IMR-90 (cell line): Measurements from ENCODE around the gene PUS3. TPM values are rescaled to one million over a fixed set of nuclear protein-coding genes. Genes with fewer than 3 reads are reported as not detected.

ENCODE experiments used
- ATAC-seq: fragments of 200-7000 bp; cut with Tn5 transposase; 2 replicates; pipeline ENCODE4 v1.9.1; 2020; ENCODE audit warnings: low read depth, mild to moderate bottlenecking, moderate library complexity
- BruUV-seq: library from RNA; stranded (reverse); fragments of 400-500 nt; replicated peaks from 2 replicates; lab custom pipeline; 2021; lab: Mats Ljungman, UMichigan
- CTCF ChIA-PET: fragments of 300-600 bp; formaldehyde crosslinking; extraction: SDS; loops from one replicate; lab custom pipeline; 2021; ENCODE audit warnings: antibody characterized with exemption; lab: Yijun Ruan, JAX
- POLR2A ChIA-PET: fragments of 300-600 bp; sonication (Branson Sonifier 250); formaldehyde crosslinking; loops from one replicate; lab custom pipeline; 2022; ENCODE audit warnings: antibody characterized with exemption; ENCODE audit not compliant: unreplicated experiment; lab: Charles Lee
- DNase-seq: peaks from one replicate; pipeline ENCODE4 v3.0.0; 2013
- H2AFZ ChIP-seq: replicated peaks from 2 replicates; pipeline ENCODE3; 2013; ENCODE audit warnings: low read length, mild to moderate bottlenecking; ENCODE audit not compliant: poor library complexity
- H2AK5ac ChIP-seq: 2 replicates; pipeline ENCODE4 v1.6.1; 2013; ENCODE audit warnings: low read depth, low read length, inconsistent platforms
- H2AK9ac ChIP-seq: replicated peaks from 2 replicates; pipeline ENCODE3; 2013; ENCODE audit warnings: mild to moderate bottlenecking, low read depth, low read length, moderate library complexity; ENCODE audit not compliant: poor library complexity
- H2BK120ac ChIP-seq: 2 replicates; pipeline ENCODE4 v1.6.1; 2013; ENCODE audit warnings: low read depth, low read length, inconsistent platforms
- H2BK15ac ChIP-seq: 3 replicates; pipeline ENCODE4 v1.6.1; 2013; ENCODE audit warnings: low read depth, low read length, inconsistent platforms
- H2BK20ac ChIP-seq: 2 replicates; pipeline ENCODE4 v1.6.1; 2013; ENCODE audit warnings: low read depth, mild to moderate bottlenecking, inconsistent platforms, low read length, moderate library complexity
- H2BK5ac ChIP-seq: 2 replicates; pipeline ENCODE4 v1.6.1; 2013; ENCODE audit warnings: mild to moderate bottlenecking, low read depth, low read length, inconsistent platforms; ENCODE audit not compliant: poor library complexity, severe bottlenecking
- H3K14ac ChIP-seq: replicated peaks from 2 replicates; pipeline ENCODE4 v1.6.1; 2013; ENCODE audit warnings: low read depth, low read length, inconsistent platforms
- H3K18ac ChIP-seq: 2 replicates; pipeline ENCODE4 v1.6.1; 2013; ENCODE audit warnings: low read depth, low read length, control low read depth
- H3K23ac ChIP-seq: 2 replicates; pipeline ENCODE4 v1.6.1; 2013; ENCODE audit warnings: low read depth, low read length, inconsistent platforms
- H3K27ac ChIP-seq: 2 replicates; pipeline ENCODE4 v1.5.1; 2013; ENCODE audit warnings: mild to moderate bottlenecking, control low read depth, low read length; ENCODE audit not compliant: insufficient read depth
- H3K27me3 ChIP-seq: 2 replicates; pipeline ENCODE4 v1.6.1; 2013; ENCODE audit warnings: low read length; ENCODE audit not compliant: control insufficient read depth, insufficient read depth
- H3K36me3 ChIP-seq: 2 replicates; pipeline ENCODE4 v1.6.1; 2013; ENCODE audit warnings: low read length, mixed read lengths; ENCODE audit not compliant: control insufficient read depth, insufficient read depth
- H3K4ac ChIP-seq: 2 replicates; pipeline ENCODE4 v1.6.1; 2013; ENCODE audit warnings: low read depth, low read length, inconsistent platforms
- H3K4me1 ChIP-seq: 2 replicates; pipeline ENCODE4 v1.6.1; 2013; ENCODE audit warnings: low read length, mixed read lengths; ENCODE audit not compliant: control insufficient read depth, insufficient read depth
- H3K4me2 ChIP-seq: 2 replicates; pipeline ENCODE4 v1.6.1; 2013; ENCODE audit warnings: low read depth, mild to moderate bottlenecking, control low read depth, low read length, moderate library complexity
- H3K4me3 ChIP-seq: 2 replicates; pipeline ENCODE4 v1.5.1; 2013; ENCODE audit warnings: low read depth, mild to moderate bottlenecking, control low read depth, low read length, moderate library complexity; ENCODE audit not compliant: insufficient read depth
- H3K56ac ChIP-seq: 2 replicates; pipeline ENCODE4 v1.6.1; 2013; ENCODE audit warnings: low read length, inconsistent platforms; ENCODE audit not compliant: insufficient read depth; ENCODE audit errors: extremely low read depth
- H3K79me1 ChIP-seq, 2 experiments: 2 replicates each; pipeline ENCODE4 v1.6.1; 2013; ENCODE audit warnings: low read length in 2 of 2, inconsistent platforms in 1 of 2, low read depth in 1 of 2
- H3K9ac ChIP-seq: 2 replicates; pipeline ENCODE4 v1.6.1; 2013; ENCODE audit warnings: low read depth, low read length, control low read depth
- H3K9me1 ChIP-seq: 2 replicates; pipeline ENCODE4 v1.6.1; 2013; ENCODE audit warnings: low read length, inconsistent platforms; ENCODE audit not compliant: insufficient read depth
- H3K9me3 ChIP-seq: 2 replicates; pipeline ENCODE4 v1.6.1; 2013; ENCODE audit warnings: low read length; ENCODE audit not compliant: control insufficient read depth, insufficient read depth
- H4K20me1 ChIP-seq: 2 replicates; pipeline ENCODE4 v1.6.1; 2013; ENCODE audit warnings: low read length, inconsistent platforms; ENCODE audit not compliant: insufficient read depth
- H4K5ac ChIP-seq: 2 replicates; pipeline ENCODE4 v1.6.1; 2013; ENCODE audit warnings: mild to moderate bottlenecking, low read depth, low read length, control low read depth
- H4K8ac ChIP-seq, 2 experiments: 2 replicates each; pipeline ENCODE4 v1.6.1; 2013; ENCODE audit warnings: low read depth in 2 of 2, low read length in 2 of 2, control low read depth in 1 of 2, inconsistent platforms in 1 of 2
- H4K91ac ChIP-seq: 2 replicates; pipeline ENCODE4 v1.6.1; 2013; ENCODE audit warnings: low read depth, low read length, inconsistent platforms; ENCODE audit not compliant: insufficient read depth
- BHLHE40 ChIP-seq: fragments of 150-350 bp; IDR thresholded peaks from 2 replicates; pipeline ENCODE4 v1.6.1; 2016; ENCODE audit warnings: mild to moderate bottlenecking, low read depth, low read length
- CEBPB ChIP-seq: IDR thresholded peaks from 2 replicates; pipeline ENCODE4 v1.6.1; 2012; ENCODE audit warnings: low read depth, low read length, improper control_type of control experiment
- ELK1 ChIP-seq: fragments of 150-350 bp; IDR thresholded peaks from 2 replicates; pipeline ENCODE4 v1.6.1; 2016; ENCODE audit warnings: low read depth, mild to moderate bottlenecking, low read length, moderate library complexity, borderline replicate concordance
- FOS ChIP-seq: fragments of 150-350 bp; IDR thresholded peaks from 2 replicates; pipeline ENCODE4 v1.6.1; 2016; ENCODE audit warnings: low read depth, low read length
- MAFK ChIP-seq: IDR thresholded peaks from 2 replicates; pipeline ENCODE4 v1.6.1; 2012; ENCODE audit warnings: low read depth, low read length, improper control_type of control experiment
- MAZ ChIP-seq: IDR thresholded peaks from 2 replicates; pipeline ENCODE4 v1.6.1; 2012; ENCODE audit warnings: low read depth, mild to moderate bottlenecking, low read length, improper control_type of control experiment, moderate library complexity, borderline replicate concordance
- POLR2A ChIP-seq: IDR thresholded peaks from 2 replicates; pipeline ENCODE4 v1.6.1; 2012; ENCODE audit warnings: mild to moderate bottlenecking, low read depth, low read length
- RAD21 ChIP-seq: IDR thresholded peaks from 2 replicates; pipeline ENCODE4 v1.6.1; 2012; ENCODE audit warnings: low read length, improper control_type of control experiment
- RFX5 ChIP-seq: IDR thresholded peaks from 2 replicates; pipeline ENCODE4 v1.8.0; 2012; ENCODE audit warnings: low read depth, mild to moderate bottlenecking, low read length, moderate library complexity
- SMC3 ChIP-seq: fragments of 150-350 bp; IDR thresholded peaks from 2 replicates; pipeline ENCODE4 v1.6.1; 2016; ENCODE audit warnings: low read depth, mild to moderate bottlenecking, antibody characterized with exemption, low read length, moderate library complexity
- USF2 ChIP-seq: fragments of 150-350 bp; IDR thresholded peaks from 2 replicates; pipeline ENCODE4 v1.6.1; 2017; ENCODE audit warnings: mild to moderate bottlenecking, antibody characterized with exemption, low read length, low read depth
- dilution Hi-C: fragments of 300-500 bp; cut with HindIII; formaldehyde crosslinking; loops from one replicate; pipeline ENCODE4 v1.14.3; 2018; ENCODE audit warnings: low sequenced_read_pairs; ENCODE audit not compliant: unreplicated experiment
- in situ Hi-C: fragments of 300-500 bp; cut with MboI; formaldehyde crosslinking; loops from 3 replicates; pipeline ENCODE4 v1.14.3; 2019; ENCODE audit warnings: low sequenced_read_pairs, inconsistent platforms, mixed read lengths
- intact Hi-C: fragments of 100-400 bp; cut with micrococcal nuclease; formaldehyde crosslinking; loops from 2 replicates; pipeline ENCODE4 v1.10.0; 2022
- polyA plus RNA-seq, 3 experiments: library from polyadenylated mRNA; depleted of rRNA; stranded (reverse); fragments of >200 nt; gene quantifications; 2 replicates each; pipeline ENCODE4 v1.2.3, GENCODE V29; 2012; ENCODE audit warnings: low replicate concordance in 1 of 3
- total RNA-seq: library from RNA; depleted of rRNA; stranded (reverse); fragments of >200 nt; gene quantifications from 2 replicates; pipeline ENCODE4 v1.2.3, GENCODE V29; 2012

PUS3 gene
- total and polyA plus RNA-seq, 2 of the 4 experiments (the other 2 are of a cell fraction), result 6.1 to 11.7 TPM

GRCh38 chr11:125872138-125872491 is 30.9 kb downstream of the PUS3 start:
- Histone ChIP-seq H3K4me3 (no peak overlapping the region), H3K9me1 (no peaks in the 10 kb centered on the region), H3K23ac (no peak overlapping the region), H4K20me1 (no peaks in the 10 kb centered on the region), H2BK120ac (no peak overlapping the region), H2AK5ac (no peak overlapping the region), H2BK20ac (no peak overlapping the region), H2AFZ (no peak overlapping the region), H3K14ac (no peak overlapping the region), H3K4me2 (no peak overlapping the region), H2BK5ac (no peak overlapping the region), H4K8ac (no peak overlapping the region), H2BK15ac (no peak overlapping the region), H3K36me3 (no peaks in the 10 kb centered on the region), H4K5ac (no peak overlapping the region), H3K56ac (no peak overlapping the region), H2AK9ac (no peak overlapping the region), H3K4me1 (no peaks in the 10 kb centered on the region), H4K91ac (no peak overlapping the region), H3K79me1 (no peaks in the 10 kb centered on the region), H3K9me3 (no peaks in the 10 kb centered on the region), H3K18ac (no peak overlapping the region), H3K4ac (no peak overlapping the region), H3K27ac (no peak overlapping the region), H3K27me3 (peaks cover 4% of the 10 kb centered on the region; the same call in 1 of the 2 replicates), H3K9ac (no peak overlapping the region)
- POLR2A ChIA-PET, result no interaction called here
- BruUV-seq, result no TSS peak
- intact Hi-C loops, result loop anchor here (5.0 to 10.0 kb wide), 3 partner anchors 305 to 610 kb away; partner anchors contain the start of genes EI24 and FEZ1
- dilution Hi-C loops, result no loop called here
- in situ Hi-C loops, result loop anchor here (10.0 kb wide), 2 partner anchors 247 to 437 kb away; partner anchors contain the start of gene CHEK1
- TF ChIP-seq FOS (no peak), SMC3 (no peak), ELK1 (no peak), USF2 (no peak), MAZ (no peak), BHLHE40 (no peak), MAFK (no peak), RAD21 (no peak), RFX5 (no peak), CEBPB (no peak), POLR2A (no peak)
- DNase-seq (no peak), ATAC-seq (no peak)
- CTCF ChIA-PET, result no interaction called here
